Measurements from ENCODE around the gene ITGA8. TPM values are rescaled to one million over a fixed set of nuclear protein-coding genes. Genes with fewer than 3 reads are reported as not detected.

ITGA8 gene
- total RNA-seq, 1 donor from 2014 or later = 6.9 TPM

DNA sequence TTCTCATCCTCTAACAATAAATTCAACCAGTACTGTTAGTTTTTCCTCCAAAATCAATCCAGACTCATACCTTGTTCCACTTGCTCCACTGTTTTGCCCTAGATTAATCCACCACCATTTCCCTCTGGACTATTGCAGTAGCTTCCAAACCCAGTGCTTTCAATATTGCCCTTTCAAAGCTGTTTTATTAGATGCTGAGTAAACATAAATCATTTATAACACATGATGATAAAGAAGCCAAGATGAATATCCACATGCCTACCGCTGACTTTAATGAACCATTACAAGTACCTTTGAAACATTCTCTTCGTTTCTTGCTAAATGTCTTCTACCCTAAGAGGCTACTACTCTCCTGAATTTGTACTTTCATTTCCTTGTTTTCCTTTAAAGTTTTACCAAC is 174.5 kb downstream of the ITGA8 start:
- peaks cover 5% of the 10 kb centered on the region for H3K36me3 Mint-ChIP-seq (ENCODE audit: unreplicated experiment)
- no peak for DNase-seq (ENCODE audit: extremely low spot score, unreplicated experiment)
- TF ChIP-seq CTCF (IDR thresholded peaks at IDR 0.05) = no peak
- H3K4me3 Mint-ChIP-seq (ENCODE audit: unreplicated experiment) = no peak overlapping the region
- H3K27ac Mint-ChIP-seq (ENCODE audit: unreplicated experiment) = no peak overlapping the region
- H3K27me3 Mint-ChIP-seq (ENCODE audit: unreplicated experiment) = no peaks in the 10 kb centered on the region
- H3K4me1 Mint-ChIP-seq (ENCODE audit: unreplicated experiment) = no peaks in the 10 kb centered on the region
- H3K9me3 Mint-ChIP-seq (ENCODE audit: unreplicated experiment) = peaks cover 9% of the 10 kb centered on the region

DNA sequence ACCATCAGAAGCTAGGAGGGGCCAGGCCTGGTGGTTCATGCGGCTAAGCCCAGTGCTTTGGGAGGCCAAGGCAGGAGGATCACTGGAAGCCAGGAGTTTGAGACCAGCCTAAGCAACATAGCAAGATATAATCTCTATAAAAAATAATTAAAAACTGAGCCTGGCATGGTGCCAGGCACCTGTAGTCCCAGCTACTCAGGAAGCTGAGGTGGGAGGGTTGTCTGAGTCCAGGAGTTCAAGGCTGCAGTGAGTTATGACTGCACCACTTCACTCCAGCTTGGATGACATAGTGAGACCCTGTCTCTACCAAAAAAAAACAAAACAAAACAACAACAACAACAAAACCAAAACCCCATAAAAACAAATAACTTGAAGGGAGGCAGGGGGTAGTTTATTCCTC is 175.7 kb downstream of the ITGA8 start:
- no peak for DNase-seq (ENCODE audit: extremely low spot score, unreplicated experiment)
- H3K27me3 Mint-ChIP-seq (ENCODE audit: unreplicated experiment) = no peaks in the 10 kb centered on the region
- no peak for TF ChIP-seq CTCF (IDR thresholded peaks at IDR 0.05)

GRCh38 chr10:15542817-15543216 is 176.9 kb downstream of the ITGA8 start:
- peaks cover 16% of the 10 kb centered on the region for H3K9me3 Mint-ChIP-seq (ENCODE audit: unreplicated experiment)
- H3K4me3 Mint-ChIP-seq (ENCODE audit: unreplicated experiment) = no peak overlapping the region
- DNase-seq (ENCODE audit: extremely low spot score, unreplicated experiment) = no peak
- no peaks in the 10 kb centered on the region for H3K27me3 Mint-ChIP-seq (ENCODE audit: unreplicated experiment)
- no peaks in the 10 kb centered on the region for H3K4me1 Mint-ChIP-seq (ENCODE audit: unreplicated experiment)
- no peak for TF ChIP-seq CTCF (IDR thresholded peaks at IDR 0.05)
- no peak overlapping the region for H3K27ac Mint-ChIP-seq (ENCODE audit: unreplicated experiment)
- H3K36me3 Mint-ChIP-seq (ENCODE audit: unreplicated experiment) = peaks cover 5% of the 10 kb centered on the region

More for the DNA sequence above, 175.7 kb downstream of the ITGA8 start:
- Mint-ChIP-seq H3K27ac (ENCODE audit: unreplicated experiment) (no peak overlapping the region), H3K4me3 (ENCODE audit: unreplicated experiment) (no peak overlapping the region), H3K4me1 (ENCODE audit: unreplicated experiment) (no peaks in the 10 kb centered on the region), H3K9me3 (ENCODE audit: unreplicated experiment) (peaks cover 16% of the 10 kb centered on the region), H3K36me3 (ENCODE audit: unreplicated experiment) (peaks cover 5% of the 10 kb centered on the region)

DNA sequence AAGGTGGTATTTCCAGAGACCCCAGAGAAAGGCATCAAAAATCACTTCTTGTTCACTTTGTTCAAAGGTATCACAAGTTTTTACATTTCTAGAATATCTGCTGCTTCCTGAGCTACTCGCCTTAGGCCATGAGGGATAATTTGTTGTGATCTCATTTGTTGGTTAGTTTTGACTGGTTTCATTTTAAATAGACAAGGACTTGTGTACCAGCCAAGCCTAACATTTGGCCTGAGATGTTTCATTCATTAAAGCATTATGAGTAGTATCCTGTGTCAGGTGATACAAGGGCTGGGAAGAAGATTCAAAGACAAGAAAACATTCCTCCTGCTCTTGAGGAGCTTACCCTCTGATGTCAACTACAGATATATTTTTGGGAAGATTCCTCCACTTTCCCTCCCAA is 178.3 kb downstream of the ITGA8 start:
- no peak overlapping the region for H3K4me3 Mint-ChIP-seq (ENCODE audit: unreplicated experiment)
- no peaks in the 10 kb centered on the region for H3K27me3 Mint-ChIP-seq (ENCODE audit: unreplicated experiment)
- H3K9me3 Mint-ChIP-seq (ENCODE audit: unreplicated experiment) = peaks cover 16% of the 10 kb centered on the region
- DNase-seq (ENCODE audit: extremely low spot score, unreplicated experiment) = no peak
- no peak overlapping the region for H3K27ac Mint-ChIP-seq (ENCODE audit: unreplicated experiment)
- no peaks in the 10 kb centered on the region for H3K4me1 Mint-ChIP-seq (ENCODE audit: unreplicated experiment)
- peaks cover 5% of the 10 kb centered on the region for H3K36me3 Mint-ChIP-seq (ENCODE audit: unreplicated experiment)
- no peak for TF ChIP-seq CTCF (IDR thresholded peaks at IDR 0.05)

- Mint-ChIP-seq H3K9me3 (ENCODE audit: unreplicated experiment) (peaks cover 16% of the 10 kb centered on the region), H3K4me1 (ENCODE audit: unreplicated experiment) (no peaks in the 10 kb centered on the region), H3K4me3 (ENCODE audit: unreplicated experiment) (no peak overlapping the region), H3K27me3 (ENCODE audit: unreplicated experiment) (no peaks in the 10 kb centered on the region), H3K36me3 (ENCODE audit: unreplicated experiment) (peaks cover 5% of the 10 kb centered on the region), H3K27ac (ENCODE audit: unreplicated experiment) (no peak overlapping the region)
- DNase-seq (ENCODE audit: extremely low spot score, unreplicated experiment) = no peak
- TF ChIP-seq CTCF (IDR thresholded peaks at IDR 0.05) = no peak
Measured at GRCh38 chr10:15540727-15541126, 179.0 kb downstream of the ITGA8 start.

Measured in osteocyte (in vitro differentiated cells).